HG02885 (cell line): ENCODE data around the gene TRIO.

Experiments used
- ATAC-seq: cut with Tn5 transposase; IDR thresholded peaks from one replicate; pipeline ENCODE4 v1.9.1; 2021; ENCODE audit warnings: mild to moderate bottlenecking; ENCODE audit not compliant: unreplicated experiment, poor library complexity

TRIO gene

GRCh38 chr5:14396066-14396465 lies 252.9 kb downstream of the TRIO start:
- ATAC-seq, result no peak

GRCh38 chr5:14396737-14397136 lies 253.6 kb downstream of the TRIO start:
- ATAC-seq, result no peak

DNA sequence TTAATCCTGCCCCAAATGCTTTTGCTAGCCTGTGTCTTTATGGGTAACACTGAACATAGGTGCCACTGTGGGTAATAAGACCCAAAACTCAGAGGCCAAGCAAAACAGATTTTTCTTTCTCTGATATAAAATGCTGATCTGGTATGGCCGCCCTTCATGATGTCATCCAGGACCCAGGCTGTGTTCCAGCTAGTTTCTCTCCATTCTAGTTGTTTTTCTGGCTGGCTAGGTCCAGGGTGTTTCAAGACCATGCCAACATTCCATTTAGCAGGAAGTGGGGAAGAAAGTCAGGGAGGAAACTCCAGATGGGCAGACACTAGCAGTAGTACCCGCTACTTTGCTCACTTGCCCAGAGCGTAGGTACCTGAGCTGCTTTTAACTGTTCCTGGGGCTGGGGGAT lies 254.6 kb downstream of the TRIO start:
- no peak for ATAC-seq

GRCh38 chr5:14399054-14399692 lies 256.0 kb downstream of the TRIO start:
- ATAC-seq, result no peak

GRCh38 chr5:14400085-14400484 lies 256.9 kb downstream of the TRIO start:
- ATAC-seq, result no peak

DNA sequence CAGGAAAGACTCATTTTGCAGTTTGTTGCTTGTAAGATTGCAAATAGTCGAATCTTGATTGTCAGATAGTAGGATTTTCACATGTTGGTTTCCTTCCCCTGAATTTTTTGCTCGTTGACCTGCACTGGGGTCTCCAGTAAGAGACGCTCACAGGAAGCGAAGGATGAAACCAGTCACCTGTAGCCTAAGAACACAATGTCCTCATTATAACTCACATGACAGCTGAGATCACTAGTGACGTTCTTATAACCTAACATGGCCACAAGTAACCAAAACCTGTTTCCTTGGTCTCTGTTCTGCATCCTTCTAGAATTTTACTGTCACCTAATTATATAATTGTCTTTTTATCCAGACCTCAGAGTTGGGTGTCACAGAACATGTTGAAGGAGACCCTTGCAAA lies 257.5 kb downstream of the TRIO start:
- no peak for ATAC-seq

GRCh38 chr5:14401639-14402038 lies 258.5 kb downstream of the TRIO start:
- no peak for ATAC-seq

GRCh38 chr5:14402424-14402823 lies 259.3 kb downstream of the TRIO start:
- ATAC-seq, result no peak

GRCh38 chr5:14404780-14405179 lies 261.6 kb downstream of the TRIO start:
- no peak for ATAC-seq

DNA sequence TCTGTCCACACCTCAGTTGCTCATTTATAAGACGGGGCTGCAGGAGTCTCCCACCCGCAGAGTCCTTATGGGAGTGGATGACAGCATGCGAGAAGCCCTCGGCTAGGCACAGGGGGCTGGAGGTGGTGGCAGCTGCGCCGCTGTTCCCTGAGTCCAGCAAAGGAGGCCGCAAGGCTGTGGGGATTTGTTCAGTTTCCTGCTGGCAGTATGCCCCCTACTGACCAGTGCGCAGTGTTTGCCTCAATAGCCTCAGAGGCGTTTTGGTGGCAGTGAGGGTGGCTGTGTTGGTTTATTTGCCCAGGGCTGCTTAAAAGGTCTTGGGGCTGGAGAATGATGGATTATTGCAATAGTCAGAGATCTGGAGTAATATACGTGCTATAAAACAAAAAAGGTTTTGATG lies 262.1 kb downstream of the TRIO start:
- ATAC-seq, result no peak

GRCh38 chr5:14405706-14406553 lies 262.8 kb downstream of the TRIO start:
- no peak for ATAC-seq

- no peak for ATAC-seq
Observed at GRCh38 chr5:14406554-14406849, 263.4 kb downstream of the TRIO start.

DNA sequence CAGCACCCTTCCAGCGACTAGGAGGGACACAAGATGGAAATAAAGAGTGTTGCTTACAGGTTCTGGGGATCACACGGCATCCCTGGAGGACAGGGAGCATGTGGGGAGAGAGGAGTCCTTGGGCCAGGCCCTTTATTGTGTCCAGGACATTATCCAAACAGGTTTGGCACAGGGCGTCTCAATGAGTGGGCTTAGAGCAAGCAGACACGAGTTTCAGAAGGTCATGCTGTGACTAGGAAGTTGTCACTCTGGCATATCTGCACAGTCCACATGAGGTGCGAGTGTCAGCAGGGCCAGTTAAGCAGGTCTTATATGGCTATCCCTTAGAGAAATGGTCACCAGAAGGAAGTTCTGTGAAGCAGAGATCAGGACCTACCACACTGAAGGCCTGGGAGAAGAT lies 263.9 kb downstream of the TRIO start:
- no peak for ATAC-seq

DNA sequence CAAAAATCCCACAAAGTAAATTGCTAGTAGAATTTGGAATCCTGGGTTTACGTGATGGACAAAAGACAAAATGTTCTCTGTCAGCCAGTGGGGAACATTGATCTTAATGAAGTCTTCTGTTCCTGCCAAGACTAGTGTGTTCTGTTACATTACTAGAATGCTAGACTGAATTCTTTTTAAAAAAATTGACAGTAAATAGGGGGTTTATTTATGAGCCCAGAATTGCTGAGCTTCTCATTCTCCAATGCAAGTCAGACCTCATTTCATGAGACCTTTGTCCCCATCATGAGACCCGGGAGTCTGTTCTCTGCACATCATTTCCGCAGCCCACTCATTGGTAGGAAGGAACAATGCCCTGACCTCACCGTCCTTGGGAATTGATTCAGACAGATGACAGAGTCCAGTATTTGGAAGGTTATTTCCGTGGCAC lies 264.6 kb downstream of the TRIO start:
- ATAC-seq, result no peak

DNA sequence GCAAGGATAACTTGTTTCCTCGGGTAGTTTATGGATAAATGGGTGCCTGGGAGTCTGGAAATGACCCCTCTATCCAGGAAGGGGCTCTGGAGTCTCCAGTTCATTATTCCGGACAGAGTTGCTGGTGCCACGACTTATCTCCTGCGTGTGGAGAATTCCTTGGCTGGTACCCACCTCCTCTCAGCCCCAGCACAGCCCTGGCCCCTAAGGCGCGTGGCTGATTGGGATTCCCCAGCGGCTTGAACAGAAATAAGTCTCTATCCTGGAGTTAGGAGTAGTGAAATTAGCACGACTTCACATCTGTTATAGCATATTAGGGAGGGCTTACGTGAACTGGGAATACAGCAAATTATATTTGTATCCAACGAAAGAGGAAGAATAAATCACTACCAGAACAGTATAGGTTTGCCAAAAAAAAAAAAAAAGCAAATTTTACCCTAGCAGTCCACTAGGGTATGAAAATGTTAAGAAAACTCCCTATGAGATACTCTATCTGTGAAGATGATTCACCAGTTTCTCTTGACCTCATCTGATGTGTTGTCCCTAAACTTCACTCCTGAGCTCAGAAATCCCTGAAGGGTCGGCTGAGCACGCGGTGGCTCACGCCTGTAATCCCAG lies 265.9 kb downstream of the TRIO start:
- ATAC-seq, result no peak

- ATAC-seq, result no peak
Observed at GRCh38 chr5:14410068-14410393, 266.9 kb downstream of the TRIO start.

GRCh38 chr5:14410394-14411201 lies 267.5 kb downstream of the TRIO start:
- no peak for ATAC-seq

DNA sequence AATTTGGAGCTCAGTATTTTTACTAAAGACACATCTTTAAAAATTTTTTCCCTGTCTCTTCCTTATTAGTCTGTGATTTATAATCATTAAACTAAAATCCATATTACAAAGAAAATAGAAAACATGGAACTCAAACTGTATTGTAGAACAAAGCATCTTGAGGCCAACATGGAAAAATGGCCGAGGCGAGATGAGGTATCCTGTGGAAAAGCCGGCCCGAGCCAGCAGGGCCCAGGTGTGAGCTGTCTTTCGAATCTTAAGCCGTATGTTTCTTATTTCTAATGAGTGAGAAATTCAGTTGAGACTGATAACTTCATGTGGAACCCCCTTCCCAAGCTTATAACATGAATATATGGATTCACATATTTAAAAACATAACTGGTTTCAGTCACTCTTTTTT lies 268.1 kb downstream of the TRIO start:
- no peak for ATAC-seq

DNA sequence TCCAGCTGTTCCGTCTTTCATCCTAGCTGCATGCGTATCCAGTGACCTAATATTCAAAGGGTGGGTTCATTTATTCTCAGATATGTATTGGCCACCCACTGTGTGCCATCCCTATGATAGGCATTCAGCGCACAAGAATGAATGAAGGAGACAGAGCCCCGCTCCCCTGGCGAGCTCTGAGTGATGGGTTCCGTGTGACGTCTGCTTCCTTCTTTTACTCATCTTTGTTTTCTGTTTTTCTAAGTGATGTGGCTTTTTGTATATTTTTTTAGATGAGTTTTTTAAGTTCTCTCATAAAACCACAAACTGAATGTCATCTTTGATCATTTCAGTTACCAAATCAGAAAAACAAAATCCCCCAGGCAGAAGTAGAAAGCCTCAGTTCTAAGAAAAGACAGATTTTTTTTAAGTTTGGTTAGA lies 270.2 kb downstream of the TRIO start:
- no peak for ATAC-seq

GRCh38 chr5:14414007-14414406 lies 270.9 kb downstream of the TRIO start:
- ATAC-seq, result no peak

DNA sequence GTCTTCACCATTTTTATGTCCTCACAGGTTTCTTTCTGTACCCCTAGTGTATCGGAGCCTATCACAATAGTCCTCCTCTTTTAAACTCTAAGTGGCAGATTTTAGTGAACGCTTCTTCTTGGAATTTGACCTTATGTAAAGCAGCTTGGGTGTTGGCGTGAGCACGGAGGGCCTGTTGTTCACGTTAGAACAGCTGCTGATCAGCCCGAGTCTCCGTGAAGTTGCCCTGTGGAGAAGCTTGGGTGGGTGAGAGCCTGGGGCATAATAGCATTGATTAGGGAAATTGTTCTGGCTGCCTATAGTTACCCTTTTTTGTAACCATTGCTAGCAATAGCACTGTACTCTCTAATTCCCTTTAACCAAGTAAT lies 271.5 kb downstream of the TRIO start:
- ATAC-seq, result no peak
